Neural cell (in vitro differentiated cells): ENCODE data around the gene STK32B. TPM values are rescaled to one million over a fixed set of nuclear protein-coding genes. Genes with fewer than 3 reads are reported as not detected.
"Not testable (repeated sequence)": the region's sequence is repeated elsewhere in the genome, so short reads cannot be mapped to it uniquely, and the experiment has no call there.

ENCODE experiments used
- H2AFZ ChIP-seq: fragments of 200-600, 300-800 bp; sonication (generic), shearing (Covaris generic); 2 replicates; pipeline ENCODE4 v1.6.0; 2014; ENCODE audit warnings: low read depth, mild to moderate bottlenecking, antibody characterized with exemption, low read length, moderate library complexity
- H3F3A ChIP-seq: fragments of 200-600 bp; shearing (Covaris generic); 2 replicates; pipeline ENCODE4 v1.6.1; 2016; ENCODE audit warnings: mild to moderate bottlenecking, moderate library complexity, mixed read lengths, antibody characterized with exemption, low read length; ENCODE audit not compliant: insufficient read depth, poor library complexity, severe bottlenecking
- H3K27ac ChIP-seq: fragments of 200-600, 300-800 bp; sonication (generic), shearing (Covaris generic); 2 replicates; pipeline ENCODE4 v1.5.1; 2014; ENCODE audit warnings: mild to moderate bottlenecking, low read length, moderate library complexity
- H3K27me3 ChIP-seq: fragments of 300-800, 200-600 bp; sonication (generic), shearing (Covaris generic); 2 replicates; pipeline ENCODE4 v1.6.0; 2014; ENCODE audit warnings: mild to moderate bottlenecking, low read depth, low read length, moderate library complexity; ENCODE audit not compliant: insufficient read depth
- H3K36me3 ChIP-seq: fragments of 300-800, 200-600 bp; sonication (generic), shearing (Covaris generic); 2 replicates; pipeline ENCODE4 v1.5.1; 2014; ENCODE audit warnings: mild to moderate bottlenecking, antibody characterized with exemption, low read length, moderate library complexity; ENCODE audit not compliant: insufficient read depth
- H3K4me2 ChIP-seq: fragments of 300-800, 200-600 bp; sonication (generic), shearing (Covaris generic); 2 replicates; pipeline ENCODE4 v1.6.0; 2014; ENCODE audit warnings: mild to moderate bottlenecking, low read length
- H3K4me3 ChIP-seq: fragments of 300-800, 200-600 bp; sonication (generic), shearing (Covaris generic); 2 replicates; pipeline ENCODE4 v1.5.1; 2014; ENCODE audit warnings: mild to moderate bottlenecking, low read length, moderate library complexity
- H3K79me2 ChIP-seq: fragments of 200-600 bp; shearing (Covaris generic); replicated peaks from 2 replicates; pipeline ENCODE4 v1.6.0; 2014; ENCODE audit warnings: mild to moderate bottlenecking, low read length, moderate library complexity; ENCODE audit not compliant: insufficient read depth
- H3K9ac ChIP-seq: fragments of 300-800, 200-600 bp; sonication (generic), shearing (Covaris generic); 2 replicates; pipeline ENCODE4 v1.6.1; 2016; ENCODE audit warnings: mild to moderate bottlenecking, low read length, mixed read lengths
- H3K9me2 ChIP-seq: fragments of 200-600 bp; shearing (Covaris generic); 2 replicates; pipeline ENCODE4 v1.6.1; 2016; ENCODE audit warnings: mild to moderate bottlenecking, low read length, mixed read lengths; ENCODE audit not compliant: insufficient read depth
- H3K9me3 ChIP-seq: fragments of 200-600, 300-800 bp; sonication (generic), shearing (Covaris generic); 2 replicates; pipeline ENCODE4 v1.6.1; 2016; ENCODE audit warnings: mild to moderate bottlenecking, mixed run types, low read length, moderate library complexity, mixed read lengths
- H4K20me1 ChIP-seq: fragments of 200-600 bp; shearing (Covaris generic); 2 replicates; pipeline ENCODE4 v1.6.1; 2016; ENCODE audit warnings: mild to moderate bottlenecking, mixed run types; ENCODE audit not compliant: insufficient read depth
- CTCF ChIP-seq: fragments of 450-650 bp; IDR thresholded peaks from 2 replicates; pipeline ENCODE4 v1.5.1; 2014; ENCODE audit warnings: antibody characterized with exemption, mild to moderate bottlenecking, moderate library complexity; ENCODE audit not compliant: poor library complexity, severe bottlenecking
- EP300 ChIP-seq: fragments of 450-650 bp; conservative IDR thresholded peaks from 2 replicates; pipeline ENCODE4 v1.6.1; 2014; ENCODE audit warnings: antibody characterized with exemption, mild to moderate bottlenecking, moderate library complexity; ENCODE audit not compliant: poor library complexity, severe bottlenecking
- EZH2 ChIP-seq: fragments of 200-600, 300-800 bp; shearing (Covaris generic), sonication (generic); IDR thresholded peaks from 2 replicates; pipeline ENCODE4 v1.6.1; 2014; ENCODE audit warnings: antibody characterized with exemption, low read length, borderline replicate concordance, mild to moderate bottlenecking; ENCODE audit not compliant: insufficient read depth, poor library complexity, severe bottlenecking
- MXI1 ChIP-seq: fragments of 450-650 bp; conservative IDR thresholded peaks from 2 replicates; pipeline ENCODE4 v1.6.1; 2014; ENCODE audit warnings: antibody characterized with exemption, mild to moderate bottlenecking; ENCODE audit not compliant: poor library complexity, severe bottlenecking
- POLR2AphosphoS5 ChIP-seq: IDR thresholded peaks from 2 replicates; pipeline ENCODE4 v1.6.1; 2012
- RAD21 ChIP-seq: fragments of 450-650 bp; conservative IDR thresholded peaks from 2 replicates; pipeline ENCODE4 v1.6.1; 2014; ENCODE audit warnings: antibody characterized with exemption, mild to moderate bottlenecking, moderate library complexity
- REST ChIP-seq: IDR thresholded peaks from 2 replicates; pipeline ENCODE4 v1.6.1; 2012; ENCODE audit warnings: borderline replicate concordance
- SMC3 ChIP-seq: fragments of 450-650 bp; conservative IDR thresholded peaks from 2 replicates; pipeline ENCODE4 v1.6.1; 2014; ENCODE audit warnings: antibody characterized with exemption, mild to moderate bottlenecking, moderate library complexity; ENCODE audit not compliant: poor library complexity
- TAF1 ChIP-seq: IDR thresholded peaks from 2 replicates; pipeline ENCODE4 v1.6.1; 2012; ENCODE audit warnings: low read depth
- polyA plus RNA-seq: library from polyadenylated mRNA; depleted of rRNA; stranded (reverse); fragments of >200 nt; gene quantifications from 2 replicates; pipeline ENCODE4 v1.2.3, GENCODE V29; 2014

Gene STK32B
- polyA plus RNA-seq, 1 donor from 2014 or later = 42.8 TPM

DNA sequence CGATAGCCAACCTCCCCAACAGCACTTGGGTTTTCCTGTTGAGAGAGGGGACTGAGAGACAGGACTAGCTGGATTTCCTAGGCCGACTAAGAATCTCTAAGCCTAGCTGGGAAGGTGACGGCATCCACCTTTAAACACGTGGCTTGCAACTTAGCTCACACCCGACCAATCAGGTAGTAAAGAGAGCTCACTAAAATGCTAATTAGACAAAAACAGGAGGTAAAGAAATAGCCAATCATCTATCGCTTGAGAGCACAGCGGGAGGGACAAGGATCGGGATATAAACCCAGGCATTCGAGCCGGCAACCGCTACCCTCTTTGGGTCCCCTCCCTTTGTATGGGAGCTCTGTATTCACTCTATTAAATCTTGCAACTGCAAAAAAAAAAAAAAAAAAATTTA, 44.3 kb upstream of the STK32B start:
- not testable (repeated sequence) for H3K27ac ChIP-seq, H3K9ac ChIP-seq, H3K79me2 ChIP-seq, H3K36me3 ChIP-seq, H3K27me3 ChIP-seq, H3K9me2 ChIP-seq, H3K4me3 ChIP-seq, H3K4me2 ChIP-seq, H4K20me1 ChIP-seq, H3K9me3 ChIP-seq, H2AFZ ChIP-seq, H3F3A ChIP-seq

DNA sequence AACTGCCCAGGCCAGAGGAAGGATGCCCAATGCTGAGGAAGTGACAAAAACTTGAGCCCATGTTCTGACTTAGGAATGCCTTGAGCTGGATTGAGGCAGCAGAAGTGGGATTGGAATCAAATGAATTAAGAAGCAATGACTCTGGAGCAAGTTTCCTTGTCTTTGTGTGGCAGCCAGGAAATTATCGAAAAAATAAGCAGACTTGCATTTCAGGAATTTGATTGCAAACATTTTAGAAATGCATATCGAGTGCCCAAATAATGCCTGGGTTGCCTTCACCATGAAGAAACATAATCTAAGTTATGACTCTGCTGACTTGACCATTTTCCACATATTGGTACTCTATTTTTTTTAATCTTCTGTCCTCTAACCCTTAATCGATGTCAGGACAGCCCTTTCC, 41.5 kb upstream of the STK32B start:
- Histone ChIP-seq H3F3A (no peaks in the 10 kb centered on the region), H3K27me3 (no peaks in the 10 kb centered on the region), H3K36me3 (no peaks in the 10 kb centered on the region), H3K9ac (no peak overlapping the region), H4K20me1 (no peaks in the 10 kb centered on the region), H3K4me3 (no peak overlapping the region), H3K9me2 (no peaks in the 10 kb centered on the region), H3K4me2 (no peak overlapping the region), H3K27ac (no peak overlapping the region), H3K9me3 (no peaks in the 10 kb centered on the region), H3K79me2 (no peaks in the 10 kb centered on the region), H2AFZ (no peak overlapping the region)
- TF ChIP-seq RAD21 = no peak

DNA sequence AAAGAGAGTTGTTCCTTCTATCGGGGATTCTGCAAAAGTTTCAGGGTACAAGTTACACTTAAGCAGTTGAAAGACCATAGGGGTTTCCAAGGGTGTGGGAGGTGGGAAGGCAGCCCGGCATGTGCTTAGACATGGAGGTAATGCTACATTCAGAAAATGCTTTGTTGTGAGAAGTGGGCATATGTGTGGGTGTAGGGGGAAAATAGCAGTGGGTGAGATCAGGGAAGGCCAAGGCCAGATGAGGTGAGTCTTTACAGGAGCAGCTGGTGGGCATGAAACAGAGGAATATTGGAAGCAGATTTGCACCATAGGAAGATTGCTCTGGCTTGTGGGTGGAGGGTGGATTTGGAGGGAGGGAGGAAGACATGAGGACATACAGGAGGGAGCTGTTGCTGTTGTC, 40.3 kb upstream of the STK32B start:
- no peaks in the 10 kb centered on the region for H3K36me3 ChIP-seq

More for the DNA sequence above, 40.3 kb upstream of the STK32B start:
- no peaks in the 10 kb centered on the region for H3K9me3 ChIP-seq
- H4K20me1 ChIP-seq = no peaks in the 10 kb centered on the region
- no peak for TF ChIP-seq EP300
- no peak for TF ChIP-seq MXI1
- no peak for TF ChIP-seq REST
- no peak for TF ChIP-seq RAD21
- no peak for TF ChIP-seq CTCF
- no peak for TF ChIP-seq TAF1
- TF ChIP-seq SMC3 = no peak
- TF ChIP-seq POLR2AphosphoS5 = no peak
- no peak for TF ChIP-seq EZH2
- H3K4me3 ChIP-seq = no peak overlapping the region
- H3F3A ChIP-seq = no peaks in the 10 kb centered on the region
- no peaks in the 10 kb centered on the region for H3K79me2 ChIP-seq
- no peaks in the 10 kb centered on the region for H3K9me2 ChIP-seq
- no peak overlapping the region for H3K27ac ChIP-seq
- no peak overlapping the region for H3K4me2 ChIP-seq
- no peak overlapping the region for H2AFZ ChIP-seq
- H3K9ac ChIP-seq = no peak overlapping the region
- no peaks in the 10 kb centered on the region for H3K27me3 ChIP-seq
